GM06990 (cell line): ENCODE data around the gene FGFBP2.

Source experiments
- DNase-seq: peaks from one replicate; pipeline ENCODE4 v3.0.0-alpha.2; 2011; ENCODE audit not compliant: insufficient read length; ENCODE audit errors: extremely low read depth
- H3K27me3 ChIP-seq: replicated peaks from 2 replicates; pipeline ENCODE4 v1.6.0; 2011; ENCODE audit warnings: low read length; ENCODE audit not compliant: control insufficient read depth, insufficient read depth
- H3K36me3 ChIP-seq: 2 replicates; pipeline ENCODE4 v1.5.1; 2011; ENCODE audit warnings: low read length; ENCODE audit not compliant: control insufficient read depth, insufficient read depth
- H3K4me3 ChIP-seq: replicated peaks from 2 replicates; pipeline ENCODE4 v1.5.1; 2011; ENCODE audit warnings: low read depth, mild to moderate bottlenecking, control low read depth, low read length
- CTCF ChIP-seq: IDR thresholded peaks from 2 replicates; pipeline ENCODE4 v1.5.1; 2011; ENCODE audit warnings: low read length, control low read depth, mild to moderate bottlenecking, inconsistent platforms; ENCODE audit not compliant: insufficient read depth, poor library complexity, severe bottlenecking

Gene FGFBP2

GRCh38 chr4:16005676-16006075 lies 42.7 kb upstream of the FGFBP2 start:
- Histone ChIP-seq H3K36me3 (no peaks in the 10 kb centered on the region), H3K27me3 (no peaks in the 10 kb centered on the region; the same call in 1 of the 2 replicates), H3K4me3 (no peak overlapping the region)
- DNase-seq, result no peak
- no peak for TF ChIP-seq CTCF

- peak; percentile 21 for DNase-seq
- peak; percentile 77 for TF ChIP-seq CTCF
- no peaks in the 10 kb centered on the region for H3K27me3 ChIP-seq
- H3K4me3 ChIP-seq, result no peak overlapping the region
- H3K36me3 ChIP-seq, result no peaks in the 10 kb centered on the region
Observed at GRCh38 chr4:16001484-16001858, 38.5 kb upstream of the FGFBP2 start.

GRCh38 chr4:16000708-16001483 lies 37.9 kb upstream of the FGFBP2 start:
- DNase-seq, result no peak
- H3K4me3 ChIP-seq, result no peak overlapping the region
- TF ChIP-seq CTCF, result no peak
- H3K36me3 ChIP-seq, result no peaks in the 10 kb centered on the region
- no peaks in the 10 kb centered on the region for H3K27me3 ChIP-seq

GRCh38 chr4:15996773-15997172 lies 33.8 kb upstream of the FGFBP2 start:
- Histone ChIP-seq H3K4me3 (no peak overlapping the region), H3K27me3 (no peaks in the 10 kb centered on the region), H3K36me3 (no peaks in the 10 kb centered on the region)
- no peak for DNase-seq
- no peak for TF ChIP-seq CTCF

GRCh38 chr4:15995826-15996225 lies 32.9 kb upstream of the FGFBP2 start:
- no peak overlapping the region for H3K4me3 ChIP-seq
- no peaks in the 10 kb centered on the region for H3K27me3 ChIP-seq
- TF ChIP-seq CTCF, result no peak
- H3K36me3 ChIP-seq, result no peaks in the 10 kb centered on the region
- DNase-seq, result no peak

- no peak overlapping the region for H3K4me3 ChIP-seq
- no peak for DNase-seq
- no peak for TF ChIP-seq CTCF
- no peaks in the 10 kb centered on the region for H3K27me3 ChIP-seq
- H3K36me3 ChIP-seq, result no peaks in the 10 kb centered on the region
Observed at GRCh38 chr4:15992167-15992485, 29.2 kb upstream of the FGFBP2 start.
